ENCODE data around the gene FMNL2. TPM values are rescaled to one million over a fixed set of nuclear protein-coding genes. Genes with fewer than 3 reads are reported as not detected.

Gene FMNL2
- total RNA-seq, 1 experiment from 2014 or later, result 29.0 TPM

DNA sequence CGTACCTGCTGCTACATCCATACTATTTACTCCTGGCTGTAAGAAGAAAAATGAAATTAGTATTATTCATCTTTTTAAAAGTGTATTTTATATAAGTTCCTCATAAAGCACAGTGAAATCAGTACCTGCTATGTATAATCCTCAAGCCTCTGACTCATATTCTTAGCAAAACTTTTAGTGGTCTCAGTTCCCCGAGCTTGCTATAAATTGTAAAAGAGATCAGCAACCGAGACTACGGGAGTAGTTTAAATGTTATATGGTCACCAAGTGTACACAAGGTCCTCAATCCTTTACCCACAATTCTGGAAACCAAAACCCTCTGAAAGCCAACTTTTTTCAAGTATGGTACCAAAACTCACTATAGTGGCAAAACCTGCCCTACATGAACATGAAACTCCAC is 358.1 kb downstream of the FMNL2 start:
- Histone ChIP-seq H2AFZ (no peak overlapping the region), H3K79me2 (ENCODE audit: low read depth) (peaks cover 48% of the 10 kb centered on the region), H3F3A (ENCODE audit: insufficient read depth, low read depth) (peaks cover 7% of the 10 kb centered on the region; the same call in 1 of the 2 replicates), H3K4me1 (replicated peaks; ENCODE audit: insufficient read depth) (no peaks in the 10 kb centered on the region), H3K36me3 (ENCODE audit: low read depth) (peaks cover 33% of the 10 kb centered on the region), H4K20me1 (ENCODE audit: insufficient read depth) (peaks cover 48% of the 10 kb centered on the region), H3K27me3 (ENCODE audit: insufficient read depth, low read depth) (no peaks in the 10 kb centered on the region), H3K4me3 (no peak overlapping the region), H3K4me2 (no peak overlapping the region), H3K9me3 (ENCODE audit: insufficient read depth, low read depth) (no peaks in the 10 kb centered on the region), H3K9me2 (ENCODE audit: insufficient read depth) (0 out of 2 replicates have a peak, but pooled peaks cover 3% of the 10 kb centered on the region), H3K27ac (no peak overlapping the region)
- TF ChIP-seq EZH2 (IDR thresholded peaks at IDR 0.05; ENCODE audit: low read depth), result no peak
- TF ChIP-seq, protein P1, sequence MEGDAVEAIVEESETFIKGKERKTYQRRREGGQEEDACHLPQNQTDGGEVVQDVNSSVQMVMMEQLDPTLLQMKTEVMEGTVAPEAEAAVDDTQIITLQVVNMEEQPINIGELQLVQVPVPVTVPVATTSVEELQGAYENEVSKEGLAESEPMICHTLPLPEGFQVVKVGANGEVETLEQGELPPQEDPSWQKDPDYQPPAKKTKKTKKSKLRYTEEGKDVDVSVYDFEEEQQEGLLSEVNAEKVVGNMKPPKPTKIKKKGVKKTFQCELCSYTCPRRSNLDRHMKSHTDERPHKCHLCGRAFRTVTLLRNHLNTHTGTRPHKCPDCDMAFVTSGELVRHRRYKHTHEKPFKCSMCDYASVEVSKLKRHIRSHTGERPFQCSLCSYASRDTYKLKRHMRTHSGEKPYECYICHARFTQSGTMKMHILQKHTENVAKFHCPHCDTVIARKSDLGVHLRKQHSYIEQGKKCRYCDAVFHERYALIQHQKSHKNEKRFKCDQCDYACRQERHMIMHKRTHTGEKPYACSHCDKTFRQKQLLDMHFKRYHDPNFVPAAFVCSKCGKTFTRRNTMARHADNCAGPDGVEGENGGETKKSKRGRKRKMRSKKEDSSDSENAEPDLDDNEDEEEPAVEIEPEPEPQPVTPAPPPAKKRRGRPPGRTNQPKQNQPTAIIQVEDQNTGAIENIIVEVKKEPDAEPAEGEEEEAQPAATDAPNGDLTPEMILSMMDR (conservative IDR thresholded peaks at IDR 0.05), result no peak
- POLR2A ChIA-PET (ENCODE audit: unreplicated experiment), result no interaction called here
- BruUV-seq (replicated peaks), result no TSS peak
- no peak for DNase-seq
- CTCF ChIA-PET, result no interaction called here
- intact Hi-C loops (cut with micrococcal nuclease; ENCODE audit: unreplicated experiment), result no loop called here

DNA sequence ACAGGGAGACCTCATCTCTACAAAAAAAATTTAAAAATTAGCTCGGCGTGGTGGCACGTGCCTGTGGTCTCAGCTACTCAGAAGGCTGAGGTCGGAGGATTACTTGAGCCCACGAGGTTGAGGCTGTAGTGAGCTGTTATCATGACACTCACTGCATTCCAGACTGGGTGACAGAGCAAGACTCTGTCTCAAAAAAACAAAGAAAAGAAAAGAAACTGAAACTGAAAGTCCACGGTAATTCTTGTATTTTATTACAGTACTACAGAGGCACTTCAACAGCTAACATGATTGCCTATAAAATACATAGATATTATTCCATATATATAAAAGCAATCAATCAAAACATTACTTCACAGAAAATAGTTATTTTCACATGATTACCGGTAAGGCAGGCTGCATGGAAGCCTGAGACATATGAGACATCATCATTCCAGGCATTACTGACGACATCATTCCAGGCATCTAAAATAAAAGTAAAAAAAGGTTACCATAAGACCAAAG is 359.2 kb downstream of the FMNL2 start:
- H3K9me2 ChIP-seq (ENCODE audit: insufficient read depth), result 0 out of 2 replicates have a peak, but pooled peaks cover 3% of the 10 kb centered on the region
- no peak overlapping the region for H2AFZ ChIP-seq
- H3K4me3 ChIP-seq, result no peak overlapping the region
- no TSS peak for BruUV-seq (replicated peaks)
- no peaks in the 10 kb centered on the region for H3K27me3 ChIP-seq (ENCODE audit: insufficient read depth, low read depth)
- H4K20me1 ChIP-seq (ENCODE audit: insufficient read depth), result peaks cover 60% of the 10 kb centered on the region
- no peak overlapping the region for H3K4me2 ChIP-seq
- H3K79me2 ChIP-seq (ENCODE audit: low read depth), result peaks cover 56% of the 10 kb centered on the region
- no peak for TF ChIP-seq EZH2 (IDR thresholded peaks at IDR 0.05; ENCODE audit: low read depth)
- TF ChIP-seq, protein P1 (conservative IDR thresholded peaks at IDR 0.05), result no peak
- H3F3A ChIP-seq (ENCODE audit: insufficient read depth, low read depth), result peaks cover 13% of the 10 kb centered on the region; the same call in 1 of the 2 replicates
- ChIA-PET POLR2A (ENCODE audit: unreplicated experiment) (no interaction called here), CTCF (no interaction called here)
- no peaks in the 10 kb centered on the region for H3K4me1 ChIP-seq (replicated peaks; ENCODE audit: insufficient read depth)
- peaks cover 22% of the 10 kb centered on the region for H3K36me3 ChIP-seq (ENCODE audit: low read depth)
- DNase-seq, result no peak
- intact Hi-C loops (cut with micrococcal nuclease; ENCODE audit: unreplicated experiment), result no loop called here
- H3K27ac ChIP-seq, result no peak overlapping the region
- no peaks in the 10 kb centered on the region for H3K9me3 ChIP-seq (ENCODE audit: insufficient read depth, low read depth)

DNA sequence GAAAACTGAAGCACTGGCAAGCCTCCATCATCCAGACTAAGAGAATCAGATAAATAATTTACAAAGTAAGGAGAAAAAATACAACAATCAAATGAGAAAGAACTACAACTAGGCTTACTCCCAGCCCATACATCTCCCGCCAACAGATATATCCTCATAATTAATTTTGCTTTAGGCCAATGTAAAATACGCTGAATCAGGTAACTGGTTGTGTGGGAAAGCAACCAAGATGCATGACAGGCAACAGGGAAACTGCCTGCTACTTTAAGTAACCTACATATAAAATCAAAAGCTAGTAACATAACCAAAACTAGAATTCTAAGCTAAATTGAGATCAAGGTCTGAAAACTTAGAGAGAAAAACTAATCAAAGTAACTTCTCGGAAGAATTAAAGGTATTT is 360.8 kb downstream of the FMNL2 start:
- Histone ChIP-seq H3K27ac (no peak overlapping the region), H3K4me2 (no peak overlapping the region), H3K36me3 (ENCODE audit: low read depth) (peaks cover 20% of the 10 kb centered on the region), H3F3A (ENCODE audit: insufficient read depth, low read depth) (peaks cover 13% of the 10 kb centered on the region; the same call in 1 of the 2 replicates), H3K4me3 (no peak overlapping the region), H3K4me1 (replicated peaks; ENCODE audit: insufficient read depth) (no peaks in the 10 kb centered on the region), H3K9me2 (ENCODE audit: insufficient read depth) (0 out of 2 replicates have a peak, but pooled peaks cover 3% of the 10 kb centered on the region), H2AFZ (no peak overlapping the region), H3K27me3 (ENCODE audit: insufficient read depth, low read depth) (no peaks in the 10 kb centered on the region), H4K20me1 (ENCODE audit: insufficient read depth) (peaks cover 69% of the 10 kb centered on the region), H3K79me2 (ENCODE audit: low read depth) (peaks cover 68% of the 10 kb centered on the region), H3K9me3 (ENCODE audit: insufficient read depth, low read depth) (no peaks in the 10 kb centered on the region)
- CTCF ChIA-PET, result no interaction called here
- no peak for TF ChIP-seq EZH2 (IDR thresholded peaks at IDR 0.05; ENCODE audit: low read depth)
- TF ChIP-seq, protein P1 (conservative IDR thresholded peaks at IDR 0.05), result no peak
- BruUV-seq (replicated peaks), result no TSS peak
- POLR2A ChIA-PET (ENCODE audit: unreplicated experiment), result interaction anchor here (0.7 kb wide), 1 partner anchor 291 kb away, joined by 3 read pairs; no protein-coding TSS in a partner anchor
- no peak for DNase-seq
- intact Hi-C loops (cut with micrococcal nuclease; ENCODE audit: unreplicated experiment), result no loop called here

Data from PC-9 (cell line).